WTC11 (cell line): ENCODE results near the gene SKOR2.

ENCODE experiments used
- IRF2 ChIP-seq: sonication (generic); formaldehyde crosslinking; IDR thresholded peaks from 2 replicates; pipeline ENCODE4 v1.8.0; 2022; ENCODE audit warnings: low read depth, missing genetic modification reagents, borderline replicate concordance
- JAZF1 ChIP-seq: fragments of 250-450 bp; sonication (Bioruptor Pico); IDR thresholded peaks from 2 replicates; pipeline ENCODE4 v1.9.0; 2021; ENCODE audit warnings: moderate library complexity, mild to moderate bottlenecking, inconsistent platforms
- NR2C2 ChIP-seq: sonication (generic); formaldehyde crosslinking; IDR thresholded peaks from 2 replicates; pipeline ENCODE4 v1.8.0; 2022; ENCODE audit warnings: mild to moderate bottlenecking, missing genetic modification reagents
- TCF7 ChIP-seq: sonication (generic); formaldehyde crosslinking; IDR thresholded peaks from 2 replicates; pipeline ENCODE4 v1.8.0; 2022; ENCODE audit warnings: mild to moderate bottlenecking, low read depth, missing genetic modification reagents, moderate library complexity
- ZNF263 ChIP-seq: sonication (generic); formaldehyde crosslinking; IDR thresholded peaks from 2 replicates; pipeline ENCODE4 v1.8.1; 2022; ENCODE audit warnings: low read depth, mild to moderate bottlenecking, moderate library complexity, missing genetic modification reagents
- TF ChIP-seq, protein P1 (sequence below): fragments of 200-600 bp; IDR thresholded peaks from 2 replicates; pipeline ENCODE4 v1.8.0; 2022; ENCODE audit warnings: antibody characterized with exemption
- TF ChIP-seq, protein P2 (sequence below): sonication (generic); formaldehyde crosslinking; conservative IDR thresholded peaks from 2 replicates; pipeline ENCODE4 v1.8.1; 2023; ENCODE audit warnings: mild to moderate bottlenecking, low read depth, missing genetic modification reagents, moderate library complexity
- TF ChIP-seq, protein P3 (sequence below): sonication (generic); formaldehyde crosslinking; IDR thresholded peaks from 2 replicates; pipeline ENCODE4 v1.8.1; 2022; ENCODE audit warnings: missing genetic modification reagents, borderline replicate concordance

DNA sequence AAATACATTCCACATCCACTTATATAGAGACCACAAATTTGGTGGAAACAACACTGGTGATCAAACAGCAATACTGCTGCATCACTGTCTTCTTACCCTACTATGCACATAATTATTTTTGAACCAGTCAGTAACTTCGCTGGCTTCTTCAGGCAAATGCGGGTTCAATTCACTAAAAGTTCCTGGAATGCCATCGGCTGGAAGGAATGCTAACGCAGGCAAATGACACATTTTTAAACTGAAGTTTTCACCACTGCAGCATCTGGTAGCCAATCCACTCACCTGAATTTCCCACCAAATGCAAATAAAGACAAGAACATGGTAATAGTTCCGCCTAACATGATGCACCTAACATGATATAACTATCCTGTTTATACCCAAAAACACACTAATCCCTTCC, 91.2 kb downstream of the SKOR2 start:
- TF ChIP-seq, protein P1, sequence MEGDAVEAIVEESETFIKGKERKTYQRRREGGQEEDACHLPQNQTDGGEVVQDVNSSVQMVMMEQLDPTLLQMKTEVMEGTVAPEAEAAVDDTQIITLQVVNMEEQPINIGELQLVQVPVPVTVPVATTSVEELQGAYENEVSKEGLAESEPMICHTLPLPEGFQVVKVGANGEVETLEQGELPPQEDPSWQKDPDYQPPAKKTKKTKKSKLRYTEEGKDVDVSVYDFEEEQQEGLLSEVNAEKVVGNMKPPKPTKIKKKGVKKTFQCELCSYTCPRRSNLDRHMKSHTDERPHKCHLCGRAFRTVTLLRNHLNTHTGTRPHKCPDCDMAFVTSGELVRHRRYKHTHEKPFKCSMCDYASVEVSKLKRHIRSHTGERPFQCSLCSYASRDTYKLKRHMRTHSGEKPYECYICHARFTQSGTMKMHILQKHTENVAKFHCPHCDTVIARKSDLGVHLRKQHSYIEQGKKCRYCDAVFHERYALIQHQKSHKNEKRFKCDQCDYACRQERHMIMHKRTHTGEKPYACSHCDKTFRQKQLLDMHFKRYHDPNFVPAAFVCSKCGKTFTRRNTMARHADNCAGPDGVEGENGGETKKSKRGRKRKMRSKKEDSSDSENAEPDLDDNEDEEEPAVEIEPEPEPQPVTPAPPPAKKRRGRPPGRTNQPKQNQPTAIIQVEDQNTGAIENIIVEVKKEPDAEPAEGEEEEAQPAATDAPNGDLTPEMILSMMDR: no peak
- TF ChIP-seq JAZF1: no peak
- TF ChIP-seq TCF7 (CRISPR knock-in tag): no peak
- TF ChIP-seq, protein P2, sequence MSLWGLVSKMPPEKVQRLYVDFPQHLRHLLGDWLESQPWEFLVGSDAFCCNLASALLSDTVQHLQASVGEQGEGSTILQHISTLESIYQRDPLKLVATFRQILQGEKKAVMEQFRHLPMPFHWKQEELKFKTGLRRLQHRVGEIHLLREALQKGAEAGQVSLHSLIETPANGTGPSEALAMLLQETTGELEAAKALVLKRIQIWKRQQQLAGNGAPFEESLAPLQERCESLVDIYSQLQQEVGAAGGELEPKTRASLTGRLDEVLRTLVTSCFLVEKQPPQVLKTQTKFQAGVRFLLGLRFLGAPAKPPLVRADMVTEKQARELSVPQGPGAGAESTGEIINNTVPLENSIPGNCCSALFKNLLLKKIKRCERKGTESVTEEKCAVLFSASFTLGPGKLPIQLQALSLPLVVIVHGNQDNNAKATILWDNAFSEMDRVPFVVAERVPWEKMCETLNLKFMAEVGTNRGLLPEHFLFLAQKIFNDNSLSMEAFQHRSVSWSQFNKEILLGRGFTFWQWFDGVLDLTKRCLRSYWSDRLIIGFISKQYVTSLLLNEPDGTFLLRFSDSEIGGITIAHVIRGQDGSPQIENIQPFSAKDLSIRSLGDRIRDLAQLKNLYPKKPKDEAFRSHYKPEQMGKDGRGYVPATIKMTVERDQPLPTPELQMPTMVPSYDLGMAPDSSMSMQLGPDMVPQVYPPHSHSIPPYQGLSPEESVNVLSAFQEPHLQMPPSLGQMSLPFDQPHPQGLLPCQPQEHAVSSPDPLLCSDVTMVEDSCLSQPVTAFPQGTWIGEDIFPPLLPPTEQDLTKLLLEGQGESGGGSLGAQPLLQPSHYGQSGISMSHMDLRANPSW (CRISPR knock-in tag): no peak
- no peak for TF ChIP-seq NR2C2 (CRISPR knock-in tag)
- TF ChIP-seq IRF2: no peak
- no peak for TF ChIP-seq ZNF263 (CRISPR knock-in tag)
- TF ChIP-seq, protein P3, sequence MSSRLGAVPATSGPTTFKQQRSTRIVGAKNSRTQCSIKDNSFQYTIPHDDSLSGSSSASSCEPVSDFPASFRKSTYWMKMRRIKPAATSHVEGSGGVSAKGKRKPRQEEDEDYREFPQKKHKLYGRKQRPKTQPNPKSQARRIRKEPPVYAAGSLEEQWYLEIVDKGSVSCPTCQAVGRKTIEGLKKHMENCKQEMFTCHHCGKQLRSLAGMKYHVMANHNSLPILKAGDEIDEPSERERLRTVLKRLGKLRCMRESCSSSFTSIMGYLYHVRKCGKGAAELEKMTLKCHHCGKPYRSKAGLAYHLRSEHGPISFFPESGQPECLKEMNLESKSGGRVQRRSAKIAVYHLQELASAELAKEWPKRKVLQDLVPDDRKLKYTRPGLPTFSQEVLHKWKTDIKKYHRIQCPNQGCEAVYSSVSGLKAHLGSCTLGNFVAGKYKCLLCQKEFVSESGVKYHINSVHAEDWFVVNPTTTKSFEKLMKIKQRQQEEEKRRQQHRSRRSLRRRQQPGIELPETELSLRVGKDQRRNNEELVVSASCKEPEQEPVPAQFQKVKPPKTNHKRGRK: no peak
